GM12872 (cell line): ENCODE data around the gene TUBA4B.

Experiments used
- CTCF ChIP-seq: IDR thresholded peaks from 3 replicates; pipeline ENCODE4 v1.5.1; 2011; ENCODE audit warnings: low read depth, mild to moderate bottlenecking, low read length, moderate library complexity; ENCODE audit not compliant: insufficient read depth

Gene TUBA4B

GRCh38 chr2:219219784-219220532, 33.1 kb upstream of the TUBA4B start:
- TF ChIP-seq CTCF = no peak

GRCh38 chr2:219220652-219221402, 32.2 kb upstream of the TUBA4B start:
- no peak for TF ChIP-seq CTCF

DNA sequence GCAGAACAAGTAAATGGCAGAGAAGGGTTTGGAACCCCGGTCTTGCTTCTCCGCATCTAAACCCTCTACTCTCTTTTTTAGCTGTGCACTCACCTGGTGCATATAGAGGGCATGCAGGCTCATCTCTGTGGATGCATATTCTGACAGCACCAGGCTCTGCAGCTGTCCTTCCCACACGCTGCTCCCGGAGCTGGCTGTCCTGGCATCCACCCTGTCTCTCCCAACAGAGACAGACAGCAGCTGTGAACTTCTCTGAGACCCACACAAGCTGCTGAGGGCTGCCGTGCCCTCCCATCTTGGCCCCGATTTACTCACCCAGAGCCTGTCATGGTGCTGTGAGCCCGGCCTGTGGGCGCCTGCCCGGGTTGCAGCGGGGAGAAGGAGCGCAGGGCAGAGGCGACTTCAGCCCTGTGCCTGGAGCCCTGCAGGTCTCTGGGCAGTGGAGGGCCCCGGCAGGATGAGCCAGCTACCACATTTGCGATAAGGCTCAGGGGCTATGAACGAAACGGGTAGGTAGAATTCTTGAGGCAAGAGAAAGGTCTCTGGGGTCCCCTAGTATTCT, 31.0 kb upstream of the TUBA4B start:
- no peak for TF ChIP-seq CTCF

- TF ChIP-seq CTCF = no peak
These were observed 29.0 kb upstream of the TUBA4B start for GRCh38 chr2:219223831-219224610.

- TF ChIP-seq CTCF = no peak
These were observed 27.7 kb upstream of the TUBA4B start for GRCh38 chr2:219225350-219225749.

DNA sequence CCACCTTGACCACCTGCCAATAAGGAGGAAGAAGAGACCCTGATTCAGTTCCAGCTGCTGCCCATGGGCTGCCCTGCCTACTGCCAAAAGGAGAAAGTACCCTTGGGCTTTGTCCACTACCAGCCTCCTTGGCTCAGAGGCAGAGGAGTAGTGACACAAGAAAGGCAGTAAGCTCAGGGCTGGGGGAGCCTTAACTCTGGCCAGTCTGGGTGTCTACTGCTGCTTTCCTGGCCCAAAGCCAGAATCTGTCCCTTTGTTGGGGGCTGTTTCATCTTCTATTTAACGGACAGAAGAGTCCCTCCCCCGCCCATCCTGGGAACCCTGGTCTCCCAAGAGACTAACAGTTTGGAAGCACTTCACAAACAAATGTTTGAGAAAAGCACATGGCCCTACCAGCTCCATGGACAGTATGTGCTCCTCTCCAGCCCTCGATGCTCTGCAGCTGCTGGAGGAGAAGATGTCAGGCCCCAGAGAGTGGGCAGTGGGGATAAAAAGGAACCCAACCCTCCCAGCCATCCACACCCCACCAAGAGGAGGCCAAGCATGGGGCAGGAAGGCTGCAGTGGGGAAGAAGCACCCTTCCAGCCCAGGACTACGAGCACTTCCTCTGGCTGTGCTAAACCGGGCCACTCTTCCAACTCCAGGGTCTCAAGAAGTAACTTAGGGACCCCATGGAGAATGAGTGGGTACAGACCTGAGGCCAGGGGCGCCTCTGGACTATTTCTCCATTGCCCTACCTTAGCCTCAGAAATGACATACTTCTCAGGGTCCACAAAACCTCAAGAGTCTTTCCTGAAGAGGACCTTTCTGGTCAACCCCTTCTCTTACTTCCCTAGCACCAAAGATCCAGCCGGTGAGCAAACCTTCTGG, 24.8 kb upstream of the TUBA4B start:
- TF ChIP-seq CTCF = no peak
